ENCODE results near the gene NSMCE3. TPM values are rescaled to one million over a fixed set of nuclear protein-coding genes. Genes with fewer than 3 reads are reported as not detected.
"Not testable (repeated sequence)": the region's sequence is repeated elsewhere in the genome, so short reads cannot be mapped to it uniquely, and the experiment has no call there.

Gene NSMCE3
- total RNA-seq, 1 experiment from 2014 or later = 9.0 TPM

DNA sequence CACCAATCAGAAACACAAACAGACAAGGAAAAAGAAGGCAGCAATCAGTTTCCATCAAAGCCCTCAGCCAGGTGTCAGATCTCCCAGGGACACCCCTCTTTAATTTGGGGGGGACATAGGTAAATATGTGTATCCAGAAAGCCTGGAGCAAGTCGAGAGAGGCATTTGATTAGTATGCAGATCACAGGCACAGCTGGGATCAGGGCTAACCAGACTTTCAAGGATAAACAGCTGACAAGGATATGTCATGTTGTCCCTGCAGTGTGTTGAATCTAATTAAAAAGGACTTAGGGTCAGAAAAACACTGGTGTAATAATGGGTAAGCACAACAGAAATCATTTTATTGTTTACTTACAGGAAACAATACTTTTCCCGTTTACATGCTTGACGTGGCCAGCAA is 30.2 kb downstream of the NSMCE3 start:
- Histone ChIP-seq H3K36me3 (no peaks in the 10 kb centered on the region), H3K4me3 (no peak overlapping the region), H3K27me3 (no peaks in the 10 kb centered on the region), H3K9me3 (no peaks in the 10 kb centered on the region)
- DNase-seq = no peak

DNA sequence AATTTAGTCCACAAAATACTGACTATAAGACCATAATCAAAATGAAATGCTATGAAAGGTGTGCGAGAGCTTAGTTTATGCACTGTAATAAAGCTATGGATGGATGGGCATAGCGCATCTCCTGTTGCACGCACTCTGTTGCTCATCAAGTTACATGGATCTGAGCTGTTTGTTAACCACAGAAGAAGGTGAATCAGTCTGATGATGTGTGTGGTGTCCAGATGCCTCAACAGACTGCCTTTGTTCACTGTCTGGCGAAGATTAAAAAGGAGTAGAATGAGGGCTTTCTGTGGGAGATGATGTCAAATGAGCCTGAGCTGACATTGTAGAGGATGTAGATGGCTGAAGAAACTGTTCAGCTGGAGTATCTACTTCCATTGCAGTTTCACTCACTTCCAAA is 36.1 kb downstream of the NSMCE3 start:
- Histone ChIP-seq H3K27me3 (no peaks in the 10 kb centered on the region), H3K4me3 (no peak overlapping the region), H3K9me3 (no peaks in the 10 kb centered on the region), H3K36me3 (no peaks in the 10 kb centered on the region)
- DNase-seq = no peak

DNA sequence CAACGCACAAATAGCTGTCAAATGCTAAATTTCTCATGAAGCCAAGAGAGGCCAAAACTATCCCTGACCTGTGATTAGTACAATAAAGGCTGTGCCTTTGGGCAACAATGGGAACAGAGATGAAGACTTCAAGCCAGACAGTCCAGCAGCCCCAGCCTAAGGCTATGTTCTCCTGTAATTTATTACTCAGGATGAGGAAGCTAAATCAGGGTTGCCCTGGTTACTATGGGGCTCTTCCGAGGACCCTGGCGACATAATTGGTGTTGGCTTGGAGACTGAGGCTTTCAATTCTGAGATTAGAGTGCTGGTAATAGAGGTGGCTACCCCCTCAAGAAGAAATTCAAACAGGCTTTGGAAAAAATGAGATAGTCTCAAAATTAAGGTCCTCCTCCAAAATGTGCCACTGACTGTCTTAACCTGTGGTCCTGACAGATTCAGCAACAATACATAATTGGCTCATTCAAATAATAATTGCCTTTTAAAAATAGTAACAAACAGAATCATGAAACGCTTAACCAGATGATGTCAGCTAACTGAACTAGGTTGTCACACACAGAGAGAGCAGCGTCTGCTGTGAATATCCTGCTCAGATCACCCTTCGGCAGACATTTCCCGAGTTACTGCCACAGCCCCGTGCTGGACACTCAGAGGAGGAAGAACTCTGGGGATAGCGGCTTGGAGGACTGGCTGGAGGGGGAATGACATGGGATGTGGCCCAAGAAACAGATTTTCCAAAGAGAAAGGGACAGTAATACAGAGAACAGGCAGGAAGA is 43.0 kb downstream of the NSMCE3 start:
- Histone ChIP-seq H3K36me3 (no peaks in the 10 kb centered on the region), H3K4me3 (no peak overlapping the region), H3K27me3 (no peaks in the 10 kb centered on the region), H3K9me3 (no peaks in the 10 kb centered on the region)
- DNase-seq = no peak

DNA sequence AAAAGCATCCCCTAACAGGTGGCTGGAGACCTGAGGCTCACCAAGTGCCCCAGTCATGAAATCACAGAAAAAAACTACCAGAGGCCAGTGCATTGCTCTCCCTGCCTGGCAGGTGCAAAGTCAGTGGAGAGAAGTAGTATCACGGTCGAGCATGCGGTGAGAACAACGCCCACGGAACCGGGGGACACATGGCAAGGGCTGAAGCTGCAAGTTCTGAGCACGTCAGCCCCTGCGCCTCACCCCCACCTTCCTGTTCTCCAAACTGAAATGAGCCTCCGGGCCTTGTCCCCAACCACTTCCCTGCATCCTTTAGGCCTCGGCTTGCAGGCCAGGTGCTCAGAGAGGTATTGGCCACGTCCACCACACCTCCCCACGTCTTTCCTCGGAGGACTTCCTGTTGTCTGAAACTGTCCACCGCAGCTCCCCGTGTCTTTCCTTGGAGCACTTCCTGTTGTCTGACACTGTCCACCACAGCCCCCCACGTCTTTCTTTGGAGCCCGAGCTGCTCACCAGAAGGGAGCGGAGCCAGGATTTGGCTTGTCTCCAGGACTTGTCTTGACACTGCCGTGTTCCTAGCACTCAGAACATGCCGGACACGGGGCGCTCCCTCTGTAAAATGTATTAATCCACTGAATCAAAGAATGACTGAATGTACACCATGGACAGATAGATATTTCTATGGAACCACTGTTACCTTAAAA is 43.9 kb downstream of the NSMCE3 start:
- no peaks in the 10 kb centered on the region for H3K27me3 ChIP-seq
- no peak overlapping the region for H3K4me3 ChIP-seq
- no peak for DNase-seq
- no peaks in the 10 kb centered on the region for H3K9me3 ChIP-seq
- H3K36me3 ChIP-seq = no peaks in the 10 kb centered on the region

DNA sequence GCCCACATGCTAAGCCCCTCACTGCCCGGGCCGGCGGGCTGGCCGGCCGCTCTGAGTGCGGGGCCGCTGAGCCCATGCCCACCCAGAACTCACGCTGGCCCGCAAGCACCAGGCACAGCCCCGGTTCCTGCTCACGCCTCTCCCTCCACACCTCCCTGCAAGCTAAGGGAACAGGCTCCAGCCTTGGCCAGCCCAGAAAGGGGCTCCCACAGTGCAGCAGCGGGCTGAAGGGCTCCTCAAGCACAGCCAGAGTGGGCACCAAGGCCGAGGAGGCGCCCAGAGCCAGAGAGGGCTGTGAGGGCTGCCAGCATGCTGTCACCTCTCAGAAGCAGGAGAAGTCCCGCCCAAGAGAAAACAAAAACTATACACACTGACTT is 44.6 kb downstream of the NSMCE3 start:
- H3K9me3 ChIP-seq, H3K36me3 ChIP-seq, H3K4me3 ChIP-seq, DNase-seq, H3K27me3 ChIP-seq: not testable (repeated sequence)

DNA sequence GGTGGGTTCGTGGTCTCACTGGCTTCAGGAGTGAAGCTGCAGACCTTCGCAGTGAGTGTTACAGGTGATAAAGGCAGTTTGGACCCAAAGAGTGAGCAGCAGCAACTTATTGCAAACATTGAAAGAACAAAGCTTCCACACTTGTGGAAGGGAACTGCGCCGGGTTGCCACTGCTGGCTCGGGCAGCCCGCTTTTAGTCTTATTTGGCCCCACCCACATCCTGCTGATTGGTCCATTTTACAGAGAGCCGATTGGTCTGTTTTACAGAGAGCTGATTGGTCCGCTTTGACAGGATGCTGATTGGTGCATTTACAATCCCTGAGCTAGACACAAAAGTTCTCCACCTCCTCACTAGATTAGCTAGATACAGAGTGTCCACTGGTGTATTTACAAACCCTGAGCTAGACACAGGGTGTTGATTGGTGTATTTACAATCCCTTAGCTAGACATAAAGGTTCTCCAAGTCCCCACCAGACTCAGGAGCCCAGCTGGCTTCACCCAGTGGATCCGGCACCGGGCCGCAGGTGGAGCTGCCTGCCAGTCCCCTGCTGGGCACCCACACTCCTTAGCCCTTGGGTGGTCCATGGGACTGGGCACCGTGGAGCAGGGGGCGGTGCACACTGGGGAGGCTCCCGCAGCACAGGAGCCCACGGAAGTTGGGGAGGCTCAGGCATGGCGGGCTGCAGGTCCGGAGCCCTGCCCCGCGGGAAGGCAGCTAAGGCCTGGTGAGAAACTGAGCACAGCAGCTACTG is 45.2 kb downstream of the NSMCE3 start:
- H3K27me3 ChIP-seq, H3K4me3 ChIP-seq, H3K9me3 ChIP-seq, DNase-seq, H3K36me3 ChIP-seq: not testable (repeated sequence)

DNA sequence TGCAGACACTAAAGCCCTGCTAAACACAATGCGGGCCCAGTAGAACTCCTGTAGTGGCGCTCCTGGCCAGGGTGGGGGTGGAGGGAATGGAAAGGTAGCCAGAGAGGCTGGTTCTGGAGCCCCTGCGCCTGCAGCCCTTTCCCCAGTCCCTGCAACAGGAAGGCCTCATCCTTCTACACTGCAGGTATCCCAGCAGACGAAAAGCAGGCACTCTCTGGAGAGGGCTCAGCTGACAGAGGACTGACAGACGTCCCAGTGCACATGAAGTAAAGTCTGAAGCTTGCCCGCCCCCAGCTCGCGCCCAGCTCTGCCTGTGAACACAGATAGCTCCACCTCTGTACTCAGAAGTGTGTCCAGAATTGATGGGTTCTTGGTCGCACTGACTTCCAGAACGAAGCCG is 46.0 kb downstream of the NSMCE3 start:
- no peak overlapping the region for H3K4me3 ChIP-seq
- H3K36me3 ChIP-seq = no peaks in the 10 kb centered on the region
- DNase-seq = no peak

DNA sequence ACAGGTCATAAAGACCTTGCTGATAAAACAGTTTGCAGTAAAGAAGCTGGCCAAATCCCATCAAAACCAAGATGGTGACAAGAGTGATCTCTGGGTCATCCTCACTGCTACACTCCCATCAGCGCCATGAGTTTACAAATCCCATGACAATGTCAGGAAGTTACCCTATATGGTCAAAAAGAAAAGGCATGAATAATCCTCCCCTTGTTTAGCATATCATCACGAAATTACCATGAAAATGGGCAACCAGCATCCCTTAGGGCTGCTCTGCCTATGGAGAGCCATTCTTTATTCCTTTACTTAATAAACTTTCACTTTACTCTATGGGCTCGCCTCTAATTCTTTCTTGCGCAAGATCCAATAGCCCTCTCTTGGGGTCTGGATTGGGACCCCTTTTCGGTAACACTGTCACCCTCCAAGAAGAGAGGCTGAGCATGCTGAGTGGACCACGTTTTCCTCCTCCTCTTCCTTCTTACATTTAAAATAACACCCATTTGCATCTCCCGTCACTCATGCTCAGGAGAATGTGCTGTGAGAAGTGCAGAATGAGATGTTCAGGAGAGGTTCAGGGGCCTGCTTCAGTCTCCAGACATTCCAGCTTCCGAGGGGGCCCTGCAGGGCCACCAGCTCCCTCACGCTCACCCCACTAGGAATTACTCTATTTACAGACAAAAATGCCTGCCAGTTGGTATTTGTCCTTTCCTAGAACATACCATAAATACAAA is 47.3 kb downstream of the NSMCE3 start:
- Histone ChIP-seq H3K27me3 (no peaks in the 10 kb centered on the region), H3K36me3 (no peaks in the 10 kb centered on the region), H3K4me3 (no peak overlapping the region), H3K9me3 (no peaks in the 10 kb centered on the region)
- DNase-seq = no peak

More for the DNA sequence above, 46.0 kb downstream of the NSMCE3 start:
- Histone ChIP-seq H3K27me3 (no peaks in the 10 kb centered on the region), H3K9me3 (no peaks in the 10 kb centered on the region)

DNA sequence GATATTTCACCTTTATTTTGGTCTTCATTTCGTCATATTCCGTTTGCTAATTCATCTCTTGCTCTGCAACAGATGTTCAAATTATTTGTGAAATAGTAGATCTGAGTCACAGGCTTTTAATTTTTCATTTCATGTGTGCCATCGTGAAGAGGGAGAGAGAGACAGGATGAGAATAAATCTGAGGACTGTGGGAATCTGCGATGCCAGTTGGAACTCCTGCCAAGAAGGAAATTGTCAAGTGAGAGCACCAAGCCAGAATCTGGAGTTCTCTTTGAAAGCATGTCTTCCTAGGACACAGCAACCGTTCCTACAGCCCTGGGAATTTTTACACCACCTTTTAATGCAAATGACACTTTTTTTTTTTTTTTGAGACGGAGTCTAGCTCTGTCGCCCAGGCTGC is 48.8 kb downstream of the NSMCE3 start:
- Histone ChIP-seq H3K27me3 (no peaks in the 10 kb centered on the region), H3K36me3 (no peaks in the 10 kb centered on the region), H3K4me3 (no peak overlapping the region), H3K9me3 (no peaks in the 10 kb centered on the region)
- DNase-seq = no peak

DNA sequence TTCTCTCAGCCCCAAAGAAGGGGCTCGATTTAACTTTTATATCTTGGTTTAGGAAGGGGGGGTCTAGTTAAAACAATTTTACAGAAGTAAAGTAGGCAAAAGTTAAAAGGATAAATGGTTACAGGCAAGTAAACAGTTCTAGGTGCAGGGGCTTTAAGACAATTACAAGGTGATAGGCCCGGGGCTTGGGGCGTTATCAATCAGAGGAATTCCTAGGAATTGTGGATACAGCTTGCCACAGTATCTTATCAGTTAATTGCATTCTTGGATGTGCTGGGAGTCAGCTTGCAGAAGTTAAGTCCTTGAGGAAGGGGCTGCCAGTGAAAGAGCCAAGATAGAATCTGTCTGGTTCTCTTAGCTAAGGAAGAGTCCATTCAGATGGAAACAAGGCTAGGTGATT is 52.7 kb downstream of the NSMCE3 start:
- Histone ChIP-seq H3K9me3 (no peaks in the 10 kb centered on the region), H3K27me3 (no peaks in the 10 kb centered on the region)

More for the DNA sequence above, 52.7 kb downstream of the NSMCE3 start:
- Histone ChIP-seq H3K4me3 (no peak overlapping the region), H3K36me3 (no peaks in the 10 kb centered on the region)
- DNase-seq = no peak
